Activated naive CD4-positive, alpha-beta T cell treated with anti-CD3 and anti-CD28 coated beads, Interleukin-2, amount 50 U/mL, for 24 hours (primary cell): Measurements from ENCODE around the gene MMEL1.
A peak's percentile ranks its signal among the peaks of the same experiment; 100 is the strongest.
"Not testable (repeated sequence)": the region's sequence is repeated elsewhere in the genome, so short reads cannot be mapped to it uniquely, and the experiment has no call there.

Experiments used
- H3K27ac Mint-ChIP-seq: one replicate; pipeline ENCODE4 v1.8.0; 2021; ENCODE audit warnings: mild to moderate bottlenecking, mixed read lengths
- H3K27me3 Mint-ChIP-seq: one replicate; pipeline ENCODE4 v1.8.0; 2021; ENCODE audit warnings: mixed read lengths
- H3K36me3 Mint-ChIP-seq: one replicate; pipeline ENCODE4 v1.8.0; 2021; ENCODE audit warnings: mixed read lengths
- H3K4me1 Mint-ChIP-seq: one replicate; pipeline ENCODE4 v1.8.0; 2021; ENCODE audit warnings: mixed read lengths
- H3K4me3 Mint-ChIP-seq: one replicate; pipeline ENCODE4 v1.8.0; 2021; ENCODE audit warnings: mild to moderate bottlenecking, mixed read lengths
- H3K9me3 Mint-ChIP-seq: one replicate; pipeline ENCODE4 v1.8.0; 2021; ENCODE audit warnings: mixed read lengths

The MMEL1 gene

GRCh38 chr1:2635361-2636010 lies 2.7 kb upstream of the MMEL1 start:
- H3K27ac Mint-ChIP-seq: no peak overlapping the region
- peaks cover 7% of the 10 kb centered on the region for H3K27me3 Mint-ChIP-seq
- H3K4me3 Mint-ChIP-seq: no peak overlapping the region

GRCh38 chr1:2633936-2634491 lies 1.2 kb upstream of the MMEL1 start:
- H3K36me3 Mint-ChIP-seq: no peaks in the 10 kb centered on the region

More at GRCh38 chr1:2635361-2636010, 2.7 kb upstream of the MMEL1 start:
- Mint-ChIP-seq H3K9me3 (no peaks in the 10 kb centered on the region), H3K4me1 (peaks cover 4% of the 10 kb centered on the region), H3K36me3 (no peaks in the 10 kb centered on the region)

GRCh38 chr1:2633366-2633935 lies 635 bp upstream of the MMEL1 start:
- no peaks in the 10 kb centered on the region for H3K9me3 Mint-ChIP-seq
- peaks cover 3% of the 10 kb centered on the region for H3K4me1 Mint-ChIP-seq
- no peak overlapping the region for H3K4me3 Mint-ChIP-seq
- no peak overlapping the region for H3K27ac Mint-ChIP-seq
- no peaks in the 10 kb centered on the region for H3K36me3 Mint-ChIP-seq
- H3K27me3 Mint-ChIP-seq: peaks cover 13% of the 10 kb centered on the region

More at GRCh38 chr1:2633936-2634491, 1.2 kb upstream of the MMEL1 start:
- Mint-ChIP-seq H3K27me3 (peaks cover 13% of the 10 kb centered on the region), H3K4me1 (peaks cover 5% of the 10 kb centered on the region), H3K27ac (no peak overlapping the region), H3K9me3 (no peaks in the 10 kb centered on the region), H3K4me3 (no peak overlapping the region)

GRCh38 chr1:2632051-2632430 lies 775 bp downstream of the MMEL1 start:
- peaks cover 17% of the 10 kb centered on the region for H3K27me3 Mint-ChIP-seq
- no peaks in the 10 kb centered on the region for H3K36me3 Mint-ChIP-seq

GRCh38 chr1:2631136-2632050 lies 1.4 kb downstream of the MMEL1 start:
- Mint-ChIP-seq H3K4me1 (peaks cover 6% of the 10 kb centered on the region), H3K27me3 (peaks cover 21% of the 10 kb centered on the region), H3K9me3 (no peaks in the 10 kb centered on the region), H3K4me3 (no peak overlapping the region), H3K27ac (peak overlapping the region; percentile 41), H3K36me3 (no peaks in the 10 kb centered on the region)

More at GRCh38 chr1:2632051-2632430, 775 bp downstream of the MMEL1 start:
- Mint-ChIP-seq H3K4me1 (peaks cover 6% of the 10 kb centered on the region), H3K27ac (no peak overlapping the region), H3K4me3 (no peak overlapping the region), H3K9me3 (no peaks in the 10 kb centered on the region)

GRCh38 chr1:2630498-2631135 lies 2.2 kb downstream of the MMEL1 start:
- Mint-ChIP-seq H3K4me1 (peaks cover 6% of the 10 kb centered on the region), H3K9me3 (no peaks in the 10 kb centered on the region), H3K27me3 (peaks cover 26% of the 10 kb centered on the region), H3K36me3 (no peaks in the 10 kb centered on the region), H3K4me3 (peak overlapping the region; percentile 54), H3K27ac (peak overlapping the region; percentile 65)

GRCh38 chr1:2629627-2630497 lies 3.0 kb downstream of the MMEL1 start:
- no peaks in the 10 kb centered on the region for H3K36me3 Mint-ChIP-seq
- H3K9me3 Mint-ChIP-seq: no peaks in the 10 kb centered on the region
- no peak overlapping the region for H3K27ac Mint-ChIP-seq
- peak overlapping the region; percentile 54 for H3K4me3 Mint-ChIP-seq
- H3K27me3 Mint-ChIP-seq: peaks cover 28% of the 10 kb centered on the region
- peaks cover 6% of the 10 kb centered on the region for H3K4me1 Mint-ChIP-seq

- Mint-ChIP-seq H3K4me1 (peaks cover 6% of the 10 kb centered on the region), H3K27me3 (peaks cover 32% of the 10 kb centered on the region), H3K27ac (no peak overlapping the region), H3K36me3 (peaks cover 2% of the 10 kb centered on the region), H3K9me3 (no peaks in the 10 kb centered on the region), H3K4me3 (no peak overlapping the region)
Measured at GRCh38 chr1:2628933-2629626, 3.7 kb downstream of the MMEL1 start.

- Mint-ChIP-seq H3K36me3 (peaks cover 2% of the 10 kb centered on the region), H3K27me3 (peaks cover 32% of the 10 kb centered on the region), H3K27ac (no peak overlapping the region), H3K4me3 (peak overlapping the region; percentile 30), H3K9me3 (no peaks in the 10 kb centered on the region), H3K4me1 (peaks cover 7% of the 10 kb centered on the region)
Measured at GRCh38 chr1:2628191-2628932, 4.5 kb downstream of the MMEL1 start.

GRCh38 chr1:2627746-2628145 lies 5.1 kb downstream of the MMEL1 start:
- H3K36me3 Mint-ChIP-seq: peaks cover 2% of the 10 kb centered on the region
- H3K27ac Mint-ChIP-seq: no peak overlapping the region
- peak overlapping the region; percentile 42 for H3K4me3 Mint-ChIP-seq
- H3K27me3 Mint-ChIP-seq: peaks cover 32% of the 10 kb centered on the region
- peaks cover 13% of the 10 kb centered on the region for H3K4me1 Mint-ChIP-seq
- H3K9me3 Mint-ChIP-seq: no peaks in the 10 kb centered on the region

GRCh38 chr1:2625748-2626147 lies 7.1 kb downstream of the MMEL1 start:
- Mint-ChIP-seq H3K4me1 (peaks cover 18% of the 10 kb centered on the region), H3K27me3 (peaks cover 26% of the 10 kb centered on the region)
- not testable (repeated sequence) for H3K27ac Mint-ChIP-seq, H3K9me3 Mint-ChIP-seq, H3K4me3 Mint-ChIP-seq, H3K36me3 Mint-ChIP-seq

GRCh38 chr1:2625311-2625710 lies 7.5 kb downstream of the MMEL1 start:
- no peaks in the 10 kb centered on the region for H3K9me3 Mint-ChIP-seq
- H3K27ac Mint-ChIP-seq: no peak overlapping the region
- no peak overlapping the region for H3K4me3 Mint-ChIP-seq
- peaks cover 23% of the 10 kb centered on the region for H3K27me3 Mint-ChIP-seq
- peaks cover 18% of the 10 kb centered on the region for H3K4me1 Mint-ChIP-seq
- peaks cover 3% of the 10 kb centered on the region for H3K36me3 Mint-ChIP-seq

- Mint-ChIP-seq H3K27ac (no peak overlapping the region), H3K27me3 (peaks cover 21% of the 10 kb centered on the region), H3K36me3 (peaks cover 5% of the 10 kb centered on the region), H3K4me3 (no peak overlapping the region), H3K4me1 (peaks cover 18% of the 10 kb centered on the region), H3K9me3 (no peaks in the 10 kb centered on the region)
Measured at GRCh38 chr1:2624735-2625300, 8.0 kb downstream of the MMEL1 start.
